Measurements from ENCODE around the gene C5orf63.

DNA sequence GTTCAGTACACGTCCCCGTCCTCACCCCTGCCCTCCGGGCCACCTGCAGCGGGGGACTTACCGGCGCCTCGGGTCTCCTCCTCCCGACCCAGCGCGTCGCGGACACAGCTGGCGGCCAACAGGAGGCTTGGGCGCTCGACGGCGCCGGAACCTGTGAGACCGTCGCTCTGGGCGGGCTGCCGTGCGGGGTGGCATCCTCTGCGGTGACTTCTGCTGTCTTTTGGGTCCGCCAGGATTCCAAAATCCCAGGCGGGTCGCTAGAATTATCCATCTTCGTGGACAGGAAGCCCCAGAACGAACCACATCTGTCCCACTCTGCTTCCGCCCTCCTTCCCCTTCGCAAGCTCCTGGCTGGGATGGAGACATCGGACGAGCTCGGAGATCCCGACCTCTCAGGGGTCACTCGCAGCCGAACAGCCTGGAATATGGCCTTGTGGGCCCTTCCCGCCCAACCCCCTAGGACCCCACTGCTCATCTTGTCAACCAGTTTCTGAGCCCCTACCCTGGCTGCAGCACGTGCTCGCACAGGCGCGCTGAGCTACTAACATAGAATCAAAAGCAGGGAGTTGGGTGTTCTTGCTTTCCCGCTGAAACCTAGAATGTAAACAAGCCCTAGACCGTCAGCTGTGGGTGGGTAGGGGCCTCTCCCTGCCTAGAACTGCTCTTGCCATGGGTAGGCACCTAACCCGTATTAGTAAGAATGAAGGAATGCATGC, 42.0 kb downstream of the C5orf63 start:
- TF ChIP-seq, protein P1, sequence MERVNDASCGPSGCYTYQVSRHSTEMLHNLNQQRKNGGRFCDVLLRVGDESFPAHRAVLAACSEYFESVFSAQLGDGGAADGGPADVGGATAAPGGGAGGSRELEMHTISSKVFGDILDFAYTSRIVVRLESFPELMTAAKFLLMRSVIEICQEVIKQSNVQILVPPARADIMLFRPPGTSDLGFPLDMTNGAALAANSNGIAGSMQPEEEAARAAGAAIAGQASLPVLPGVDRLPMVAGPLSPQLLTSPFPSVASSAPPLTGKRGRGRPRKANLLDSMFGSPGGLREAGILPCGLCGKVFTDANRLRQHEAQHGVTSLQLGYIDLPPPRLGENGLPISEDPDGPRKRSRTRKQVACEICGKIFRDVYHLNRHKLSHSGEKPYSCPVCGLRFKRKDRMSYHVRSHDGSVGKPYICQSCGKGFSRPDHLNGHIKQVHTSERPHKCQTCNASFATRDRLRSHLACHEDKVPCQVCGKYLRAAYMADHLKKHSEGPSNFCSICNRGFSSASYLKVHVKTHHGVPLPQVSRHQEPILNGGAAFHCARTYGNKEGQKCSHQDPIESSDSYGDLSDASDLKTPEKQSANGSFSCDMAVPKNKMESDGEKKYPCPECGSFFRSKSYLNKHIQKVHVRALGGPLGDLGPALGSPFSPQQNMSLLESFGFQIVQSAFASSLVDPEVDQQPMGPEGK (CRISPR knock-in tag; IDR thresholded peaks at IDR 0.05; ENCODE audit: borderline replicate concordance) = no peak
- no peak for TF ChIP-seq RARB (CRISPR knock-in tag; IDR thresholded peaks at IDR 0.05)
- no peak for TF ChIP-seq OSR1 (CRISPR knock-in tag; IDR thresholded peaks at IDR 0.05)
- TF ChIP-seq PPARA (CRISPR knock-in tag; IDR thresholded peaks at IDR 0.05; ENCODE audit: borderline replicate concordance) = no peak
- TF ChIP-seq, protein P2, sequence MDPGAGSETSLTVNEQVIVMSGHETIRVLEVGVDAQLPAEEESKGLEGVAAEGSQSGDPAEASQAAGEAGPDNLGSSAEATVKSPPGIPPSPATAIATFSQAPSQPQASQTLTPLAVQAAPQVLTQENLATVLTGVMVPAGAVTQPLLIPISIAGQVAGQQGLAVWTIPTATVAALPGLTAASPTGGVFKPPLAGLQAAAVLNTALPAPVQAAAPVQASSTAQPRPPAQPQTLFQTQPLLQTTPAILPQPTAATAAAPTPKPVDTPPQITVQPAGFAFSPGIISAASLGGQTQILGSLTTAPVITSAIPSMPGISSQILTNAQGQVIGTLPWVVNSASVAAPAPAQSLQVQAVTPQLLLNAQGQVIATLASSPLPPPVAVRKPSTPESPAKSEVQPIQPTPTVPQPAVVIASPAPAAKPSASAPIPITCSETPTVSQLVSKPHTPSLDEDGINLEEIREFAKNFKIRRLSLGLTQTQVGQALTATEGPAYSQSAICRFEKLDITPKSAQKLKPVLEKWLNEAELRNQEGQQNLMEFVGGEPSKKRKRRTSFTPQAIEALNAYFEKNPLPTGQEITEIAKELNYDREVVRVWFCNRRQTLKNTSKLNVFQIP (CRISPR knock-in tag; IDR thresholded peaks at IDR 0.05; ENCODE audit: borderline replicate concordance, low read depth) = no peak
